ENCODE results near the gene APOBEC3B.

DNA sequence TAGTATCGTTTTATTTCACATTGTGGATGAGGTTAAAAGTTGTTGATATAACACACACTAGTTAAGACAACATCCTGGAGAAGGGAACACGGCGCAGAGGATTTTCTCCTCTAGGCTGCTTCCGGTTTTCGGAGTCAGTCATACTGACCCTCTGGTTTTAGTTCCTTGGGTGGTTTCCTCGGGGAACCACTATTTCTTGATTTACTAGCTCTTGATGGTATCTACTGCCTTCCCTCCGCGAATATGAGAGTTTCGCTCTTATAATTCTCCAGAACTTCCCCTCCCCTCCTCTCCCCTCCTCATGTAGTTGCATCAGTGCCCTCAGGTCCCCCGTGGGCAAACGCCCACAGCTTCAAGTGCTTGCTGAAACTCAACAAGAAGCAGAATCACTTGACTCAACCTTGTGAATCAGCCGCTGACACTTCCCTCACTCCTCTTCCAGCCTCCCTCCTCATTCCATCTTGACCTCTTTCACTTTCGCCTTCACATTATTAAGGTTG is 40.6 kb upstream of the APOBEC3B start:
- TF ChIP-seq, protein P1, sequence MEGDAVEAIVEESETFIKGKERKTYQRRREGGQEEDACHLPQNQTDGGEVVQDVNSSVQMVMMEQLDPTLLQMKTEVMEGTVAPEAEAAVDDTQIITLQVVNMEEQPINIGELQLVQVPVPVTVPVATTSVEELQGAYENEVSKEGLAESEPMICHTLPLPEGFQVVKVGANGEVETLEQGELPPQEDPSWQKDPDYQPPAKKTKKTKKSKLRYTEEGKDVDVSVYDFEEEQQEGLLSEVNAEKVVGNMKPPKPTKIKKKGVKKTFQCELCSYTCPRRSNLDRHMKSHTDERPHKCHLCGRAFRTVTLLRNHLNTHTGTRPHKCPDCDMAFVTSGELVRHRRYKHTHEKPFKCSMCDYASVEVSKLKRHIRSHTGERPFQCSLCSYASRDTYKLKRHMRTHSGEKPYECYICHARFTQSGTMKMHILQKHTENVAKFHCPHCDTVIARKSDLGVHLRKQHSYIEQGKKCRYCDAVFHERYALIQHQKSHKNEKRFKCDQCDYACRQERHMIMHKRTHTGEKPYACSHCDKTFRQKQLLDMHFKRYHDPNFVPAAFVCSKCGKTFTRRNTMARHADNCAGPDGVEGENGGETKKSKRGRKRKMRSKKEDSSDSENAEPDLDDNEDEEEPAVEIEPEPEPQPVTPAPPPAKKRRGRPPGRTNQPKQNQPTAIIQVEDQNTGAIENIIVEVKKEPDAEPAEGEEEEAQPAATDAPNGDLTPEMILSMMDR (IDR thresholded peaks at IDR 0.05): no peak
- TF ChIP-seq ZFX (IDR thresholded peaks at IDR 0.05; ENCODE audit: borderline replicate concordance): no peak
